ENCODE results near the gene ALPI.
"Not testable (repeated sequence)": the region's sequence is repeated elsewhere in the genome, so short reads cannot be mapped to it uniquely, and the experiment has no call there.

ALPI gene

DNA sequence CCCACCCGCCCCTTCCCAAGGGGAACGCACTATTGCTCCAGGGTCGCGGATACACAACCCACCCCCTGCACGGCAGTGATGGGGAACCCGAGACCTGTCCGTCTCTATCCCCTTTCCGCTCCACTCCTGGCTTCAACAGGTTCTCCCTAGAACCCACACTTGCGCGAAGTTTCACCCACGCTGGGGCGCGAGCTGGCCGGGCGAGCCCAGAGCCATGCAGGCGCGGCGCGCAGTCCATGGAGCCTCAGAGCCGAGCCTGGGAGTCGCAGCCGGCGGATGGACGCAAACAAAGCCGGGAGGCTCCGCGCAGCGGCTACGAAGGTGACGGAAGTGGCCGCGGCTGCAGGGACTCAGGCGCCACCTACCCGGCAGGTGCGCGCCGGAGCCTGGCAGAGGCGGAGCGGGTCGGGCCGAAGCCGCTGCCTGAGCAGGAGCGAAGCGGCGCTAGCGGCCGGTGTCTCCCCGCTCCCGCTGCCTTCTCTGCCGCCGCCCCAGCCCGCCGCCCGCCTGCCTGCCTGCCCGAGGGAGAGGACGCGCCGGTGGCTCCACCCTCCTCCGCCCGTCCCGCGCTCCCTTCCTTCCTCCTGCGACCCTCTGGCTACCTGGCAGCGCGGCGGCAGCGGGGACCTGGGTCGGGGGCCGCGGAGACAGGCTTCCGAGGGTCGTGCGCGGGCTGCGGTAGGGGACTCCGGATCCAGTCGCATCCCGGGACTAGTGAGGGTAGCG, 35.3 kb upstream of the ALPI start:
- DNase-seq (ENCODE audit: low spot score) = no peak

GRCh38 chr2:232421189-232421785, 34.7 kb upstream of the ALPI start:
- DNase-seq (ENCODE audit: low spot score) = no peak

- DNase-seq (ENCODE audit: low spot score) = no peak
Measured at GRCh38 chr2:232422051-232422450, 33.9 kb upstream of the ALPI start.

- not testable (repeated sequence) for DNase-seq (ENCODE audit: low spot score)
Measured at GRCh38 chr2:232422996-232423395, 33.0 kb upstream of the ALPI start.

DNA sequence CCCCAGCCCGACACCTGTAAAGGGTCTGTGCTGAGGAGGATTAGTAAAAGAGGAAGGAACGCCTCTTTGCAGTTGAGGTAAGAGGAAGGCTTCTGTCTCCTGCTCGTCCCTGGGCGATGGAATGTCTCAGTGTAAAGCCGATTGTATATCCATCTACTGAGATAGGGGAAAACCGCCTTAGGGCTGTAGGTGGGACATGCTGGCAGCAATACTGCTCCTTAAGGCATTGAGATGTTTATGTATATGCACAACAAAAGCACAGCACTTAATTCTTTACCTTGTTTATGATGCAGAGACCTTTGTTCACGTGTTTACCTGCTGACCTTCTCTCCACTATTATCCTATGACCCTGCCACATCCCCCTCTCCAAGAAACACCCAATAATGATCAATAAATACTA, 32.5 kb upstream of the ALPI start:
- DNase-seq (ENCODE audit: low spot score) = not testable (repeated sequence)

DNA sequence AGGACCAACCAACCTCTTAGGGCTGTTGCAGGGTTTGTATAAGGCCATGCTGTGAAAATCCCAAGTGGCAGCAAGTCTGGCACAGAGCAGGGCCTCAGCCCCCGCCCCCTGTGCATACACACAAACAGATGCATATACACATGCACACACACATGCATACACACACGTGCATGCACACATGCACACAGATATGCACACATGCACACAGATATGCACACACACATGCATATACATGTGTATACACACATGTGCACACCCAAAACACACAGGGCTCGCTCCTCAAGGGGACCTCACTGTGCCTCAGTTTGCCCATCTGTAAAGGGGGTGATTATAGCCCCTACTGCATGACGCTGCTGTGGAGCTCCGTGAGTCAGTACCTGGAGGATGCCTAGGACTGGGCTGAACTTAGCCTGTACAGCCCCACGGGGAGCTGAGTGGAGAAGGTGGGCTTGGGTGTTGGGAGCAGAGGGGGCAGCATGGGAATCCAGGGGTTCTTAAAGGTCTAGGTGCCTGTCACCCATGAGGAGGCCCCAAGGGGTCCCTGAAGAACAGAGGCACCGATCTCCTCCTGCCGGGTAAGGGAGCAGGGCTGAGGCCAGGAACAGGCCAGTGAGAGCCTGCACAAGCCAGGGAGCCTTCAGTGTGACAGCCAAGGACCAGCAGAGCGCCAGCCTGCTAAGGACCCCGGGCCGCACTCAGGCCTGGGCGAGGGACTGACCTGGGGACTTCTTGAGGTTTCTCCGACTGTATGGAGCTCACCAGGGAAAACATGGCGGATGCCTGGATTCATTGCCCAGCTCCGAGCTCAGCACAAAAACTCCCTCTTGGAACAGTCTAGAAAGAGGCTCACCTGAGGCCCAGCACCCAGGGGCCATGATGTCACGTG, 24.0 kb upstream of the ALPI start:
- DNase-seq (ENCODE audit: low spot score) = no peak

- DNase-seq (ENCODE audit: low spot score) = no peak
Measured at GRCh38 chr2:232432598-232433184, 23.3 kb upstream of the ALPI start.

DNA sequence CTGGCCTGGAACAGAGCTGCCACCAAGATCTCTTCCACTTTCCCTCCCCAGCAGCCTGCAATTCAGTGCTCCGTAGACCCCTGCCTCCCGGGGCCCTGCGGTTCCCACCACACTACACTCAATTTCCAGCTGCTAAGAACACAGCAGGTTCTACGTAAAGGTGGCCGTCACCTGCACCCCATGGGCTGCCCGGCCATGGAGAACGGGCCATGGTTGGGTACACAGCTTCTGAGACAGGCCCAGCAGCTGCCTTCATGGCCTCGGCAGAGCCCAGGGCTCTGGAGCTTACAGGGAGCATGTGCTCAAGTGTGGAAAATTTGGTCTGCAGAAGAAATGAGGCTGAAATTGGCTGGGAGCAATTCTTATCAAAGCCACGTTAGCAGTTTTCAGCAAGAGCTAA, 22.3 kb upstream of the ALPI start:
- not testable (repeated sequence) for DNase-seq (ENCODE audit: low spot score)

DNA sequence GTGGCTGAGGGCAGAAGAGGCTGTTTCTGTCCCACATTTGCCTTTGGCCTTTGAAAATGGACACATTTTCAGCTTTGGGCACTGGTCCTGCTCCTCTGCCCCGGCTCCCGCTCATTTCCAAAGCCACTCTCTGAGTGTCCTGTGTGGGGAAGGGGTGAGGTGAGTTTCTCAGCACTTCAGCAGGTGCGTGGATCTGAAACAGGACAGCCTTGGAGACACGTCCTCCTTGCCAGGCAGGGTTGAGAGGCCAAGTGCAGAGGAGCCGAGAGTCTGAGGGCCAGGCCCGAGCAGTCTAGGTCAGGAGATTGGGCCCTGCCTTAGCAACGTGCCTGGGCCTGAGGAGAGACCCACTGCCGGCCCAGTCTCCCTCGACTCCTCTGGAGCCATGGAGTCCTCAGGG, 21.9 kb upstream of the ALPI start:
- no peak for DNase-seq (ENCODE audit: low spot score)

GRCh38 chr2:232434563-232435374, 21.2 kb upstream of the ALPI start:
- DNase-seq (ENCODE audit: low spot score) = no peak

GRCh38 chr2:232435375-232435648, 20.6 kb upstream of the ALPI start:
- DNase-seq (ENCODE audit: low spot score) = no peak

- no peak for DNase-seq (ENCODE audit: low spot score)
Measured at GRCh38 chr2:232435805-232436204, 20.1 kb upstream of the ALPI start.

DNA sequence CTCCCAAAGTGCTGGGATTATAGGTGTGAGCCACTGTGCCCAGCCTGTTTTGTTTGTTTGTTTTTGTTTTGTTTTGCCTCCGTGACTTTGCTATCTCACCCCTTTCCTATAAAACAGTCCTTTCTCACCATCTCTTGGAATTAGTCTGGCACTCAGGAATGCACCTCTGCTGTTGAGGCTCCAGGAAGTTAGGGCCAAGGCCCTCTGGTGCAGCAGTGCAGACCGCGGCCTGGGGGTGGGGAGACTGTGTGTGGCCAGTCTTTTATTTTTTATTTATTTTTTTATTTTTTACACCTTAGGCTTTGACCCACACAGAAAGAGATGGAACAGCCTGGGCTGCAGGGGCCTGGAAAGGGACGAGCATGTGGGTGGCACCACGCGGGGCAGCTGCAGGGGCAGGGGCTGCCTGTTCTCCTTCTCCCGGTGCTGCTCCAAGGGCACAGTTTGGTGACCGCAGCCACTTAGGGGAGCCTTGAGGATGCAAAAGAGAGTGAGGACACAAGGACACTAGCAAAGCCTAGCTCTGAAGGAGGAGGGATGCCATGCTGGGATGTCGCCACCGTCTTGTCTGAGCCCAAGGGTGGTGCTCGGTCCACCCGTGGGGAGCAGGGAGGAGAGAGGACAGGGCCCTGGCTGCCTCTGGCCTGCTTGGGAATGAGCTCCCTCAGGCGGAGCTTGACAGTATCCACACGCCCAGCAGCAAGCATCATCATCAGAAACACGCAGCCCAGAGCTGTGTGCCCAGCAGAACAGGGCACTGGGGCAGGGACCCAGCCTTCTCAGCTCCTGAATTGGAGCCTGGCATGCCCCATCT, 19.4 kb upstream of the ALPI start:
- no peak for DNase-seq (ENCODE audit: low spot score)

GRCh38 chr2:232437195-232437571, 18.8 kb upstream of the ALPI start:
- no peak for DNase-seq (ENCODE audit: low spot score)

DNA sequence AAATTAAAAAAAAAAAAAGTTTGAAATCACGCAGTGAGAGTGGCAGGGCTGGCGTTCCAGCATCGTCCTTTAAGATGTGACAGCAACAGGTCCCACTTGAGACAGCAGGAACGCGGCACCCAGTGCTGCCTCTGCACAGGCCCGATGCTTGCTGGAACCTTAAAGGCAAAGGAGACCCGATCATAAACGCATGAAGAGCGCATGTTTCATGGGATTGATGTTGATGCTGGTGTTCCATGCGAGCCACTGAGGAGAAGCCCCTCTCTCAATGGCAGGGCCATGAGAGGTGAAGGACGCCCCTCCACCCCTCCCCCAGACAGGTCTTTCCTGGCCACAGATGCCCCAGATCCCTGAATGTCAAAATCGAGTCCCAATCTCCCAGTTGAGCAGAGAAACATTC, 17.9 kb upstream of the ALPI start:
- DNase-seq (ENCODE audit: low spot score) = no peak

- DNase-seq (ENCODE audit: low spot score) = no peak
Measured at GRCh38 chr2:232438951-232439757, 16.8 kb upstream of the ALPI start.

DNA sequence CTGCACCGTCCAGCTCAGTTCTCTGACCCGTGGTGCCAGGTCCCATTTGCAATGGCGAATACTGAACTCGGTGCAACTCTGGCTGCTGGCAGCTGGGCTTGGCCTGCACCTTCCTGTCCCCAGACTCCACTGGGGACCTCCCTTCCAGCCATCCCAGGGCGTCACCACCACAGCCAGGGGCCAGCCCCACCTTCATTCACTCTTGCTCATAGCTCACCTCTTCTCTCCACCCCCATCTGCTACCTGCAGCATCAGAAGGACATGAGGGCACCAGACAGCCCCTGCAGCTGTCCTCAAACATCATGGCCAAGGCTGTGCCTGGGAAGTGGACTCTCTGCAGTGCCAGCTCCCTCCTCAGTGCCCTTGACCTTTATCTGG, 16.2 kb upstream of the ALPI start:
- DNase-seq (ENCODE audit: low spot score) = no peak

DNA sequence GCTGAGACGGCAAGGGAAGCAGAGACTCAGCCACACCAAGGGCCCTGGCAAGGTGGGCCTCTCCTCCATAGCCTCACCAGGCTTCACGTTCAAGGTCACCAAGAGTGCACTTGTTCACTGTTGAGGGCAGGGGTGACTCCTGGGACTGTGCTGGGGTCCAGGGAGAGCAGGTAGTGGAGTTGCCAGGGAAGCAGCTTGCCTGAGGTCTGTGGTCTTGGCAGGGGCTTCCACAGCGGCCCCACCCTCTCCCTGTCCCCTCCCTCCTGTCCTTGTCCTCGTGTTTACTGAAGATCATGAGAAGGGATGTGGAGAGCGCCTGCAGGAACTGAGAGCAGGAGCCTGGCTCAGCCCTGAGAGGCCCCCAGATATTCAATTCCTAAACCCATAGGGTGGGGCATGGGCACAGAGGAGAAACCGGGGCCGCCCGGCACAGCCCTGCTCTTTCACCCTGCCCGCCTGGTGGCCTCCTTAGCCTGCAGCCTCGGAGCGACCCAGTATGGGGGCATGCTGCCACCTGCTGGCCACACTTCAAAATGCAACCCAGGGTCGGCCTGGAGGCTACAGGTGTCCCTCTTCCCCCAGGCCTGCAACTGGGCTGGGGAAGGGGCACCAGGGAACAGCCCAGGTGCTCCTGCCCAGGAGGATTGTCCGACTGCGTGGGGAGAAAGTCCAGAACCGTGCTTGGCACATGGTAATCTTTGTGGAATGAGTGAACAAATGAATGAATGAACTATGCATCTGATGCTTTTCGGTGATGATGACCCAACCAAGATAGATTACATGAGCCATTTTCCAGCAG, 15.5 kb upstream of the ALPI start:
- peak; percentile 78 for DNase-seq (ENCODE audit: low spot score)

- DNase-seq (ENCODE audit: low spot score) = no peak
Measured at GRCh38 chr2:232441147-232441651, 14.8 kb upstream of the ALPI start.
